GM12801 (cell line): Measurements from ENCODE around the gene CST7.

ENCODE experiments used
- CTCF ChIP-seq: IDR thresholded peaks from one replicate; pipeline ENCODE4 v1.5.1; 2011; ENCODE audit warnings: control low read depth; ENCODE audit not compliant: insufficient read length; ENCODE audit errors: extremely low read depth

The CST7 gene

GRCh38 chr20:24999568-24999967 lies 50.5 kb downstream of the CST7 start:
- no peak for TF ChIP-seq CTCF

- no peak for TF ChIP-seq CTCF
Measured at GRCh38 chr20:25000268-25000801, 51.3 kb downstream of the CST7 start.

GRCh38 chr20:25003002-25003401 lies 53.9 kb downstream of the CST7 start:
- no peak for TF ChIP-seq CTCF

DNA sequence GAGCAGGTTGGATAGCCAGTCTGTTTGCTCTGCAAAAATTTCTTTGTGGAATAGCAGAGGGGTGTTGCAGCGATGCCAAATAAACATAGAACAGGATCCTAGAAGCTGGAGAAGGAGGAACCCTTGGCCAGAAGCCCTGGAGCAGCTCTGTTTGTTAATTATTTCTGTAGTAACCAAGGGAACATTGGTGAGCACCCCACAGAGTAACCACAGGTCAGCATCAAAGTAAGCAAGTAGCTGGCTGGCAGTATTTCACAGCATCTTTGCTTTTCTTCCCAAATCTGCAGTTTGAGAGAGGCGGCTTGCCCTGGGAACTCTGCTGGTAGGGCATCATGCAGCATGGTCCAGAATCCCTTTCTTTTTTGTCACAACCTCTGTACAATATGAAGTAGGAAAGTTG lies 56.2 kb downstream of the CST7 start:
- TF ChIP-seq CTCF: no peak

- no peak for TF ChIP-seq CTCF
Measured at GRCh38 chr20:25005661-25006060, 56.6 kb downstream of the CST7 start.

- TF ChIP-seq CTCF: no peak
Measured at GRCh38 chr20:25006431-25007167, 57.5 kb downstream of the CST7 start.

DNA sequence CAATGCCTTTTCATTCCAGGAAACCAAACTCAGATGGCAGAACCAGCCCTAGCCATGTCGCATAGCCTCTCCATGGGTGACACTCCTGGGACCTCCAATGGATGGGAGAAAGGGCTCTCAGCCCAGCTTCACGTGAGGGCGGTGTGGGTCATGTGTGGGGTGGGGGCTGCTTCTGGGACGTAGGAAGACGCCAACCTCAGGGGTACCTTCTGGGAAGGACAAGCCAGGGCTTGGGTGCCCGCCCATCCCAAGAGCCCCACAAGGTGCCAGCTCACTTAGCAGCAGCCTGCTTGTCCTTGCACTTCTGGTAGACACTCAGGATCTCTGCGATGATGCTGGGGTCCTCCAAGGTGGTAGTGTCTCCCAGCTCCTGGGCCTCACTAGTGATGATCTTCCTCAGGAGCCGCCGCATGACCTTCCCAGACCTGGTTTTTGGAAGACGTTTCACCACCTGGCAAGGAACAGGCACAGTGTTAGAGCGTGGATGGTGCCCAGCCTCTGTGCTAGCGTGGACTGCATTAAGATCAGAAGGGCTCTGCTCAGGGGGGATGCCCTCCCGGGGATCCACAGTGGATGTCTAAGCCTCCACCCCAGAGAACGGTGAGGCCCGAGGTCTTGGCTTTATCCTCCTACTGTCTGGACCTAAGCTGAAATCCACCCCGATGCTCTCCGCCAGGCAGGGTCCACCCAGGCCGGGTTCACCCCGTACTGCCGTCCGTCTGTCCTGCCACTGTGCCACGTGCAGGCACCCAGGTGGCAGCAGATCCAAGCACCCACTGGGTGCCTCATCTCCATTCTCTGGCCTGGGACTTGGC lies 58.6 kb downstream of the CST7 start:
- TF ChIP-seq CTCF: no peak
